Activated CD4-positive, CD25-positive, alpha-beta regulatory T cell treated with anti-CD3 and anti-CD28 coated beads, Interleukin-2, amount 50 U/mL, for 24 hours (primary cell): ENCODE data around the gene SLF2.

ENCODE experiments used
- ATAC-seq, 2 donors: fragments of 150-1000 bp; cut with Tn5 transposase; one replicate each; pipeline ENCODE4 v1.10.0; 2021; ENCODE audit warnings: mild to moderate bottlenecking in 1 of 2, moderate library complexity in 1 of 2

The SLF2 gene, protein sequence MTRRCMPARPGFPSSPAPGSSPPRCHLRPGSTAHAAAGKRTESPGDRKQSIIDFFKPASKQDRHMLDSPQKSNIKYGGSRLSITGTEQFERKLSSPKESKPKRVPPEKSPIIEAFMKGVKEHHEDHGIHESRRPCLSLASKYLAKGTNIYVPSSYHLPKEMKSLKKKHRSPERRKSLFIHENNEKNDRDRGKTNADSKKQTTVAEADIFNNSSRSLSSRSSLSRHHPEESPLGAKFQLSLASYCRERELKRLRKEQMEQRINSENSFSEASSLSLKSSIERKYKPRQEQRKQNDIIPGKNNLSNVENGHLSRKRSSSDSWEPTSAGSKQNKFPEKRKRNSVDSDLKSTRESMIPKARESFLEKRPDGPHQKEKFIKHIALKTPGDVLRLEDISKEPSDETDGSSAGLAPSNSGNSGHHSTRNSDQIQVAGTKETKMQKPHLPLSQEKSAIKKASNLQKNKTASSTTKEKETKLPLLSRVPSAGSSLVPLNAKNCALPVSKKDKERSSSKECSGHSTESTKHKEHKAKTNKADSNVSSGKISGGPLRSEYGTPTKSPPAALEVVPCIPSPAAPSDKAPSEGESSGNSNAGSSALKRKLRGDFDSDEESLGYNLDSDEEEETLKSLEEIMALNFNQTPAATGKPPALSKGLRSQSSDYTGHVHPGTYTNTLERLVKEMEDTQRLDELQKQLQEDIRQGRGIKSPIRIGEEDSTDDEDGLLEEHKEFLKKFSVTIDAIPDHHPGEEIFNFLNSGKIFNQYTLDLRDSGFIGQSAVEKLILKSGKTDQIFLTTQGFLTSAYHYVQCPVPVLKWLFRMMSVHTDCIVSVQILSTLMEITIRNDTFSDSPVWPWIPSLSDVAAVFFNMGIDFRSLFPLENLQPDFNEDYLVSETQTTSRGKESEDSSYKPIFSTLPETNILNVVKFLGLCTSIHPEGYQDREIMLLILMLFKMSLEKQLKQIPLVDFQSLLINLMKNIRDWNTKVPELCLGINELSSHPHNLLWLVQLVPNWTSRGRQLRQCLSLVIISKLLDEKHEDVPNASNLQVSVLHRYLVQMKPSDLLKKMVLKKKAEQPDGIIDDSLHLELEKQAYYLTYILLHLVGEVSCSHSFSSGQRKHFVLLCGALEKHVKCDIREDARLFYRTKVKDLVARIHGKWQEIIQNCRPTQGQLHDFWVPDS

DNA sequence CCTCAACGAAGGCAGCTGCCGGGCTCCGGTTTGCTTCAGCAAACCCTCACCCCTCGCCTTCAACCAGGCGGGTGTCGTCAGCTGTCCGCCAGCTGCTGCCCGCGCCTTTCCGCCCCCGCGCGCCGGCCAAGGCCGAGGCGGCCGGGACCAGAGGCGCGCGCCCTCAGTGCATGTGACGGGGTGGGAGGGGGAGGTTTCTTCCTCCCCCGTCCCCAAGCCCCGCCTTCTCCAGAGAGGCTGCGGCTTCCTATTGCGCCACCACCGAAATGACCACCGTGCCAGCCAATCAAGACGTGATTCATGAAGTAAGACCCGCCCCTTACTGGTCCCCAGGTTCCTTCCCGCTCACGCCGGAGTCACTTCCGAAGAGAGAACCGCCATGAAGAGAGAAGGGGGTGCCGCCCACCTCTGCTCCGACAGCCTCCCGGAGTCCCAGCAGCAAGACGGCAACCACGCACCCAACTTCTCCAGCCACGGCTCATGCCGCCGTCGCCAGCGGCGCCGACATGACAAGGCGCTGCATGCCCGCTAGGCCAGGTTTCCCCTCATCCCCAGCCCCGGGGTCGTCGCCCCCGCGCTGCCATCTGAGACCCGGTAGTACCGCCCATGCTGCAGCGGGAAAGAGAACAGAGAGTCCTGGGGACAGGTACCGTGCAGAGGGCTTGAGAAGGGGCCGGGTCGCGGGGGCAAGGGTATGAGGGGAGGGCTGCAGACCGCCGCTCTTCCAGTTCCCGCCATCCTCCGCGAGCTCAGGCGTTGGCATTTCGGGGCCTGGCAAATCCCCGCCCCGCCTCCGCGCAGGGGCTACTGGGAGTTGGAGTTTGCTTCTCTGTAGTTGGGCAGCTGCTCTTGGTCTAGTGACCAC lies at the start of gene SLF2:
Gene SLF2, plus strand, starts transcription at position 359 of the 865 bp plus-strand sequence. Its CDS starts 148 bp downstream, at position 507.
- peak; percentile 96 for ATAC-seq

DNA sequence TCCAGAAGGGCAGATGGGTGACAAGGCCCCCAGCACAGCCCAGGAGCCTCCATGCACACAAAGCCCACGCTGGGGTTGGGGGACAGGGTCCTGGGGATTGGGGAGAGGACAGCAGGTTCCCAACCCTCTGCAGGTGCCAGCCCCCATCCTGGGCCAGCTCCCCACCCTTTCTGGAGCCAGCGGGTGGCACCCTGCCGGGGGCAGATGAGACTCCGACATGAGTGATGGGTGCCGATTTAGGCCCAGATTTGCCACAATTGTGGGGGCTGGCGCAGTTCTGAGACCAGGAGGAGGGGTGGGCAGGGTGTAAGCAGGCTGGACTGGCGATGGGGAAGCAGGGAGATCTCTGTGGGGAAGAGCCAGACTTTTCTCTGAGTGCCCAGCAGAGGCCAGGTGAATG lies 49.3 kb upstream of the SLF2 start:
- ATAC-seq = no peak

DNA sequence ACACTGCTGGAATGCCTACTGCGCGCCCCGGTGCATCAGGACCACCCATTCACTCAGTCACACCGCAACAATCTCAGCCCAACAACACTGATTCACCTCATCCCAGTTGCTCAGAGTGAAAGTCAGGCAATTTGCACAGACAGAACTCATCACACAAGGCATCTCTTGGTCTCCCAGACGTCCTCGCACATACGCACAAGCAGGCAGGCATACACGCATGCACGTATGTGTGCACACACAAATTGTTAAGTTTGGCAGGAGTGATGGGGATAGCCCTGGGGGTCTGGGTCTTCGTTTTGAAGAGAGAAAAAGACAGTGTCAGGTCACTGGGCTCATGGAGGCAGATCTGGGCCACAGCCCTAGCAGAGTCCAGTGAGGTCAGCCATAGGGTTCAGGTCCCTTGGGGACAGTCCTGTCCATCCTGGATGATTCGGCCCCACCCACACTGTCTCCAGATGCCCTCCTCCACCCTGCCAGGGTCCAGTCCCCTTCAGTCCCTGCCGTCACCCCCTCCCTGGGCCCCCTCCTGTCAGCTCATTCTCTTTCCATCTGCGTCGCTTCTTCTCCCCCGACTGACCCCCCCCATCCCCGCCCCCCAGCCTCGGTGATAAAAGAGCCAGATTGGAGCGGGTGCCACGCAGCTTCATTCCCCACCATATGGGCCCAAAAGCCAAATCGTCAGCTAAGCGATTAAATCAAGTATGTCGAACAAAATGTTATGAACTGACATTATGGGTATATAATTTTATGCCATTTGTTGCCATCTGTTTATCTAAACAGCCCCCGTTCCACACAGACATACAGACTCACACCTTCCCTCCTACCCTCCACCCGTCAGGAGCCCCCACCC lies 48.5 kb upstream of the SLF2 start:
- no peak for ATAC-seq

DNA sequence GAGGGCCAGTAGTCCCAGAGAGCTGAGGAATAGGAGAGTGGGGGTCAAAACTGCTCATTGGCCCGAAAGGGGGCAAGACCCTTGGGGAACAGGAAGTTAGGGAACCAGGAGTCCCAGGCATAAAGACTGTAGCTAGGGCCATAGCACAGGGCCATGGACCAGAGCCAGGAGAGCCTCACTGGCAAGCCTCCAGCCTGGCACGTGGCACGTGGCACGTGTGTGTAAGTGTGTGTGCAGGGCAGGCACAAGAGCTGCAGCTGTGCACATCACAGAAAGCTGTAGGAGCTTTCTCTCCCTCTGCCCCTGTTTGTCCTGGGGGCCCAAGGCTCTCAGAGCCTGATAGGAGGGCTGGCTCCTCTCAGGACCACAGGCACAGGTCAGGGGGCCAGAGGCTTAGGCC lies 47.8 kb upstream of the SLF2 start:
- no peak for ATAC-seq

DNA sequence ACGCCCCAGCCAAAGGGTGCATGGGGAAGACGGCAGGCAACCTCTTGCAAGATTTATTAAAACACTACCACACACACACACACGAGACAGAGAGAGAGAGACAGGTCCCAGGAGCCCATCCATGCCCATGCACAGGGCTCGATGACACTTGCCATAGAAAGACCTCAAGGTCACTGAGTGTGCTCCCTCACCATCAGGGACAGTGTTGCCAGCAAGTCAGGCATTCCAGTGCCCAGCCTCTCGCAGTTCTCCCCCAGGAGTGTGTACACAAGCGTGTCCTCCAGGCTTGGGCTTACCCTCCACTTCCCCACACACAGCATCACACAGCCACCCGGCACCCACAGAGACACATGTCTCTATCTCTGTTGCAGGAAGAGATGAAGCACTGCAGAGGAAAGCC lies 46.8 kb upstream of the SLF2 start:
- no peak for ATAC-seq

DNA sequence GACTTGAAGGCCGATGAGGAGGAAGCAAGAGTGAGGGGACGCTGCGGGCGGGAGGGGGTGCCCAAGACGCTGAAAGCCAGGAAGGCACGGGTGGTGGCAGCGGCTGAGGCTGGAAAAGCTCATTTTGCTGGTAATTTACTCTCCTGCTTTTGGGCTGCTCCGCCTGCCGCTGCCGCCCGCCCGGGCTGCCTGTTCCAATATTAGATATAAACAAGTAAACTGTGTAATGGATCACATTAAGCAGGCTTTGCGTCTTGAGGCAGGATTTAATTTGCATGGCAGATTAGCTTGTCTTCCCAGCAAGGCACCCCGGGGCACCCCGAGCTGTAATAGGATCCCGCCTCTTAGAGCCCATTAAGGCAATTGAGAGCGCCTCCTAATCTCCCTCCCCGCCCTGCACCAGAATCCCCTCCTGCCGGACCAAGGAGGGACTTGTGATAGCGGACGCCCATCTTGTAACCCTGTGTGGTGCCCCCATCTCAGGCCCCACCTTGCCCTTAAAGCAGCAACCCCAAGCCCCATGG lies 46.1 kb upstream of the SLF2 start:
- no peak for ATAC-seq

DNA sequence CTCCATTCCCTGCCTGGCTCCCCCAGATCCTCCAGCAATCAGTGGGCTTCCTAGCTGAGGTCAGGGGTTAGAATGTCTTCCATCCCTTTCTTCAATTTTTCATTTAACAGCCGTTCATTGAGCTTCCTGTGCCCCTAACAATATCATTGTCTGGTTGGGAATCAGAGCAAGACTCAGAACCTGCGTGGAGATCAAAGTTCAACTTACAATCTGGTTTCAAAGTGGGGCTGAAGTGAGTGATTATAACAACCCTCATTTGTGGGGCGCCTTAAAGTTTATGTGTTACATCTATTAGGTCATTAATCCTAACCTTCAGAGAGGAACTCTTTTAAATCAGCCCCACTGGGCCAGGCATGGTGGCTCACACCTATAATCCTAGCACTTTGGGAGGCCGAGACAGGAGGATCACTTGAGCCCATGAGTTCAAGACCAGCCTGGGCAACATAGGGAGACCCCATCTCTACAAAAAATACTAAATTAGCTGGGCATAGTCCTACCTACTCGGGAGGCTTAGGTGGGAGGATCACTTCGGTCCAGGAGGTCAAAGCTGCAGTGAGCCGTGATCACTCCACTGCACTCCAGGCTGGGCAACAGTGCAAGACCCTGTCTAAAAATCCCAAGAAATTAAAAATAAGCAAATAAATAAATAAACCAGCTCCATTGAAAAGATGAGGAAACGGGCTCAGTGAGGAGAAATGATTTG lies 45.4 kb upstream of the SLF2 start:
- ATAC-seq = no peak

DNA sequence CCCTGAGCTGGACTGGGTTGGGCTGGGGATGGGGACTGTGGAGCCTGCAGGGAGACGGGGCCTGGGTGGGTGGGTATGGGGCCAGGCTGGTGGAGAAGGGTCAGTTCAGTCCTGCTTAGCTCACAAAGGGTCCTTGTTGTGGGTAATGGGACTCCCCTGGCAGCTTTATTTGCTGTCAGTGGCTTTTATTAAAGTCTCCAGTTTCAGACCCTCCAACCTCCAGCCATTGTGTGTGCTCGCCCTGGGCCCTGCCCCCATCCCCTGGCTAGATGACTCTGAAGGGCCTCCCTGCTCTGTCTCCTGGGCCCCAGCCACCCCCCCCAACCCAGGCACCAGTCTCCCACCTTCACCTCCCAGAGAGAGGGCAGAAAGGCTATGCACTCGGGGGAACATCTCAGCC lies 44.4 kb upstream of the SLF2 start:
- no peak for ATAC-seq

DNA sequence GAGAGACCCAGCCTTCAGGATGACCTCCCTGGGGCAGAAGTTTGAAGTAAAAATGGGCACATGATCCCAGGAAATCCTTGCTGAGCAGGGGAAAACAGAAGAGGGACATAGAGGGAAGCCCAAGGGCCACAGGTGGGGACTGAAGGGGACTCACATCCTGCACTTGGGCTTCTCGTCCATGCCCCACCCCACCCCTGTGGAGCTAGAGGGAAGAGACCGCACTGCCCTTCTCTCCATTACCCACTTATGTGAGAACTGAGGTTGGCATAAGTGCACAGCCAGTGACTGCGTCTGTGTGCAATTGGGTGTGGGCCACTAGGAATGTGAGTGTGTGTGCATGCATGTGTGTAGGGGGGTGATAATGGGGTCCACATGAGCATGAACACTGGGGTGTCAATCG lies 43.4 kb upstream of the SLF2 start:
- ATAC-seq = no peak

DNA sequence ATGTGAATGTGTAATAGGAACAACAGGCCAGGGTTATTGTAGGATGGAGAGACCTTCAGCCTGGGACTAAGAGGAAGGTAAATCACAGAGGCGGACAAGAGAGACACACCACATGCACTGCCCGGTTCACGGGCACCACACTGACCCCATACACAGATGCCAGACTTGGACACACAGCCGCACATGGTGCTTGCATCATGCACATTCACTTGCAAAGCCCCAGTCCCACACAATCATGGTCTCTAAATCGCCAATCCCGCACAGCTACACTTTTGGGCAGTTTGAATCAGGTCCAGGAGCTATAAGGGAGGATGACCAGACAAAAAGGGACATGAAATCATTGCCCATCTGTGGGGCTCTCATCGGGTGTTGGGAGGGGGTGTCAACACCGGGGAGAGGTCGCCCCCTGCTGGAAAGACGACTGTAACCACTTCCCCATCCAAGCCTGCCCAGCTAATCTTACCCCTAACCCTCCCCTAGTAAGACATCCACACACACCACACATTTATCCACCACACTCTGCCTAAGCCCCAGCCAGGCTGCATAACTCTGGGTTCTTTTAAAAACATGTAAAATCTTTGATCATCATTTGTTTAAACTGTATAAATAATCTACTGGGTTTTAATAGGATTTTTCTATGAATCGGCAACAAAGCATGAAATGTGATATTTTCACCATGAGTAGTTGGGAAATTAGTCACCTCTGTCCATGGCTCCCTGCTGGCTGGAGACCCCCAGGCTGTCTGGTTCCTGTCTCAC lies 40.5 kb upstream of the SLF2 start:
- ATAC-seq = peak; percentile 53 to 72

DNA sequence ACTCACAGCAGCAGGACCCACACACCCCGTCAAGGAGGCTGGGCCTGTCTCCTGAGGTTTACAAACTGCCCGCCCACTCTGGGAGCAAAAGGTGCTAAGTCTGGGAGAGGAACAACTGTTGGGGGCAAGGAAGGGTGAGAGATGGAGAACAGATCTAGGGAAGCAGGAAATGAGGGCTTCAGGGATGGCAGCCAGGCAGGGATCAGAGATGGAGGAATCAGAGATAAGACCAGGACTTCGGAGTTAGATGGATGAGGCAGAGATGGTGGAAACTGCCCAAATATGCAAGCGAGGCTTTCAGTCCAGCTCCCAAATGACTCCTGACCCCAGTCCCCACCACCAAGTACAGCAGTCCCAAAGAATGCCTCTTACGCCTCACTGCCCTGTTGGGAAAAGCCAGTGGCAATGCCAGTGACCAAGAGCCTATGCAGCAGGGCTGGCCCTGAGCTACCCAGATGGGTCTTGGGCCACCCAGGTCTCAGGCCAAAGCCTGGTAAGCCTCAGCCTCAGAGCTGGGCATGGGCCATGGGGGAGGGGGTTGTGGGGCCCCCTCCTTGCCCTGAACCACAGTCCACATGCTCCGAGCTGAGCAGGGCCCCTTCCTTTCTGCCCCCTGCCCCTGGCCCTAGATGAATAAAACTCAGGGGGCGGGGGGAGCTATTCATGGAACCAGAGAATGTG lies 39.5 kb upstream of the SLF2 start:
- no peak for ATAC-seq

DNA sequence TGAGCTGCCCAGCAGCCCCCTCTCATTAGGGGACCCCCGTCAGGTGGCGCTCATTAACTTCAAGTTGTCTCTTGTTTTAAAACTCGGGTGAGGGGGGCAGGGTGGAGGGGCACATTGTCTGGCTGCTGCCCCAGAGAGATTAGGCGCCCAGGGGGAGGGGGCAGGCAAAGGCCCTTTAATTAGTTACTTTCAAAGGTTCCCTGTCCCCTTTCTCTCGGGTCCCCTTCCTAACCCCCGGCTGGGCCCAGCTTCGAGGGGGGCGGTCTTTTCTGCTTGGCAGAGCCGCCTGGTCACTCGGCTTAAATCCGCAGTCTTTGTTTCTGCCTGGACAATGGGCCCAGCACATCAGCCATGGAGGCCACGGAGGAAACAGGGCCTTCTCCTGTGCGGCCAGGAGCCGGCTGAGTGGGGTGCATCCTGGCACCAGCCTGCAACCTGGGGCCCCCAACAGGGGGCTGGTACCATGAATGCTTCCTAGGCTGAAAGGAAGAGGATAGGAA lies 38.9 kb upstream of the SLF2 start:
- no peak for ATAC-seq

DNA sequence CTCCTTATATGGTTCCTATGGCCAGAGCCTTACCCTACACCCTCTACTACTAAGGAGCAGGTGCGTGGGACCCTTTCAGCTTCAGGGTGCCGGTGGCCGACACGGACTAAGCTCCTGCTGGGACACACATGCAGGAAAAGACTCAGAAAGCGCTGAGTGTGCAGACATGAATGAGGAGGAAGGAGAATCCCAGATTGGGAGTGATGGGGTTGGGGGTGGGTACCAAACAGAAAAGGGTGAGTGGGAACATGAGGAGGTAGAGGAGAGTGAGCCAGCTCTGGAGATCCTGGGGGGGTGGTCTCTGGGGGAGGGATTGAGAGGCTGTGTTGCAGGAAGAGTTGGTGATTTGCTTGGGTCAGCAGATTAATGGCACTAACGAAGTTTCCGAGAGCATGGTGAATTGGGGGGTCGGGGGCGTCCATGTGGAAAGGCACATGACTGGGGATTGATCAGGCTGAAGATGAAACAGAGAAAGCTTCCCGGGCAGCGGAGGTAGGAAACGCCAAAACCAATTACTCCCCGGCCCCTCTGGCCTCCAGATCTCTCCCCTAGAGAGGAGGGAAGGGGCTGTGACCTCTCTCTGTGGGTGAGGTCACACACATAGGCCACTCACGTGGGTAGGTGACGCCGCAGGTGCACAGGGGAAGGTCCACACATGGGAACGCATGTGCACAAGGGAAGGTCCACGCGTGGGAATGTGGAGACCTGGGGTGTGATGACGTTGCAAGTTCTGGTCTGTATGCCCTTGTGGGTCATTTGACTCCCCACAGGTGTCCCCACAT lies 37.9 kb upstream of the SLF2 start:
- no peak for ATAC-seq

DNA sequence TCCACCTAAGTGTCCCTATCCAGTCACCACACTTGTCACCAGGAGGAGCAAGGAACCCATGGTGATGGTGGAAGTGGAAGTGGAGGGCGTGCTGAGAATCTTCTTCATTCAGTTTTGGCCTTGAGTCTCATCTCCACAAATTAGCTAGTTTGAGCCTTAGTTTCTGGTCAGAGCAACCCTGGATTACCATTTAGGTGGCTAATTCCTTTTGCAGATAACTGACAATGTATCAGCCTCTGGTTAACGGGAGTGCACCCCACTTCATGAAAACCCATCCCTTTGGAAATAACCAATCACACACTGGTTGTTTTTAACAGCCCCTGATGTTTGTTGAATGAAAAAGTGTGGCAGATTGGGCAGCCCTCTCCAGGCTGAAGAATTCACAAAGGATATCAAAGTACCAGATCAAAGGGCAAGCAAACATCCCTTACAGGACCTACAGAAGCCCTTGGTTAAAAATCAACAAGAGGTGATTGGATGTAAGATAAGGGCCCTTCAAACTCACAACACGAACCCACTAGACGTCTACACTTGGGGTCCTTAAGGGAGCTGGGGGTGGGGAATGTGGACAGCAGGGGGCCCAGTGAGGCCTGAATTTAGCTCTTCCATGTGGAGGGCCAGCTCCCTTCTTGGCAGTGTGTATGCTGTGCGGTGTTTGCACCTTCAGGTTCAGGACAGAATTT lies 37.1 kb upstream of the SLF2 start:
- ATAC-seq = no peak

DNA sequence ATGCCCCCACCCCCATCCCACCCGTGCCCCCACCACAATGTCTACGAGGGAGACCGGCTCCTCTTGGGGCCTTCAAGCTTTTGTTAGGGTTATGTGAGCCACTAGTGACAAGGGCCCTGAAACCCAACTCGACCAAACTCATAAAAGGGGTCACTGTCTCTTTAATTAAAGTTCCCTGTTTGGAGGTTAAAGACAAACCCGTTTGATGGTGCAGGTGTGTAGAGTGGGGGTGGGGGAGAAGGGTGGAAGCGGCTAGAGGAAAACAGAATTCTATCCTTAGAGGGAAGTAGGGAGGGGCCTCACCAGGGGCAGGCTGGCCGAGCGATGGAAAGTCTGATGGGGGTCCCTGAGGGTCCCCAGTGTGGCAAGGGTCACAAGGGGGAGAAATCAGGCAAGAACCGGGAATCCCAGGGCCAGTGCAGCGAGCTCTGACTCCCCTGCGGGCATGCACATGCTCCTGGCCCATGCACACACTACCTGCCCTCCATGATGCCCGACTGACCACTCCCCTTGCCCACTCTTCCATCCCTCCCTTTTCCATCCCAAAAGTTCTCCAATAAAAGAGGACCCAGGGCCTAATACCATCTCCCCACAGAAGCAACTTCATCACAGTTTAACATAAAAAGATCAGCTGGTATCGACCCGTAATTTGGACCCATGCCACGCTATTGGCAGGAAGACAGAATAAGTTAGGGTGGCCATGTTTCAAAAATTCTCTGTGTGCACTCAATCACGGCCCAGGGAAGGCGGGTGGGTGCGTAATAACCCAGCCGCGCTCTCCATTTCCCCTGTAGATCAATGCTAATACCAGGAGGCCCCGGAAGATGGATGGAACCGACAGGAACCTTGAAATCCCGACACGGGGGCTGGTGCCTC lies 35.9 kb upstream of the SLF2 start:
- ATAC-seq = no peak

DNA sequence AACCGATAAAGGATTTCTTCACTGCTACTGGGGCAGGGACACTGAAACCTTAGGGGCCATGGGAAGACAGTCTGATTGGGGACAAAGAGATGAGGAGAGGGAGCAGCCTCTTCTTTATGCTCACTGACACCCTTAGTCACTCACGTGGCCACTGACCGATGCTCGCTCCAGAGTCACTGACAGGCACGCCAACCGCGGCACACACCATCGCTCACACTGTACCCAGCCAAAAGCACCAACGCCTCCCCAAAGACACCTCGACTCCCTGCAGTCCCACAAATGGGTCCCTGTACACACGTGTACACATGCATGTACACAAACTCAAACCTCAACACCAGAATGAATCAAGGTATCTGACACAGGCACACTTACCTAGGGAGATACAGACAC lies 35.3 kb upstream of the SLF2 start:
- ATAC-seq = no peak
